OCI-LY1 (cell line): Measurements from ENCODE around the gene TESMIN.

Experiments used
- CTCF ChIP-seq: fragments of 200-600 bp; sonication (generic), shearing (Covaris generic); IDR thresholded peaks from 2 replicates; pipeline ENCODE4 v1.5.1; 2017; ENCODE audit warnings: mild to moderate bottlenecking, antibody characterized with exemption, low read length, moderate library complexity, mixed read lengths
- EZH2 ChIP-seq: fragments of 200-600 bp; sonication (generic), shearing (Covaris generic); IDR thresholded peaks from 2 replicates; pipeline ENCODE4 v1.8.0; 2017; ENCODE audit warnings: borderline replicate concordance, mixed run types, mild to moderate bottlenecking, antibody characterized with exemption, low read length, moderate library complexity, mixed read lengths

- TF ChIP-seq CTCF, result no peak
- no peak for TF ChIP-seq EZH2
Measured at GRCh38 chr11:68778205-68778604, 26.9 kb upstream of the TESMIN start.
